HG03196 (cell line): ENCODE results near the gene CD109.
"Not testable (repeated sequence)": the region's sequence is repeated elsewhere in the genome, so short reads cannot be mapped to it uniquely, and the experiment has no call there.

ENCODE experiments used
- ATAC-seq: cut with Tn5 transposase; IDR thresholded peaks from one replicate; pipeline ENCODE4 v1.9.1; 2021; ENCODE audit not compliant: unreplicated experiment

Gene CD109

DNA sequence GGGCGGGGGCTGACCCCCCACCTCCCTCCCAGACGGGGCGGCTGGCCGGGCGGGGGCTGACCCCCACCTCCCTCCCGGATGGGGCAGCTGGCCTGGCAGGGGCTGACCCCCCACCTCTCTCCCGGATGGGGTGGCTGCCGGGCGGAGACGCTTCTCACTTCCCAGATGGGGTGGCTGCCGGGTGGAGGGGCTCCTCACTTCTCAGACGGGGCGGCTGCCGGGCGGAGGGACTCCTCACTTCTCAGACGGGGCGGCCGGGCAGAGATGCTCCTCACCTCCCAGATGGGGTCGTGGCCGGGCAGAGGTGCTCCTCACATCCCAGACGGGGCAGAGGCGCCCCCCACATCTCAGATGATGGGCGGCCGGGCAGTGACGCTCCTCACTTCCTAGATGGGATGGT, 155.0 kb downstream of the CD109 start:
- ATAC-seq: not testable (repeated sequence)

- ATAC-seq: peak; percentile 56
These were observed 159.2 kb downstream of the CD109 start for GRCh38 chr6:73854998-73855718.

DNA sequence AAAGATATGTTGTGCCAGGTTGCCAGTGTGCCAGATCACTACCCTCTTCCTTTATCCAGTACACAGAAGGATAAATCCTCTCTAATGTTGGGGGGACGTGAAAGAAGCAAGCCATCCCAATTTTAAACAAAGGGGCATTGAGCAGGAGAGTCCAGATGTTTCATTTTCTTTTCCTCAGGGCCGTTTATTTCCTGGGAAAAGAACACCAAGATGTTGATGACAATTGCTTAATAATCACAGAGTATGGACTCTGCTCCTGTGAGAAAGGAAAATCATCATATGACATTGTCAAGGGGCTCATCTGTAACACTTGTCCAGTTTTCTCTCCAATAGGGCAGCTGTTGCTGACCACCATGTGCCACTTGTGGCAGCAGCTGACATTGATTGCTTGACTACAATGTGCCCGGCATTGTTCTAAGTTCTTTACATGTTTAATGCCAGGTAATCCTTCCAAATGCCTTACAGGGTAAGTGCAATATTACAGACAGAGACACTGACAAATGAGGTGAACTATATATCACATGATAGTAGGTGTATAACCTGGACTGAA, 161.4 kb downstream of the CD109 start:
- no peak for ATAC-seq

- ATAC-seq: no peak
These were observed 162.4 kb downstream of the CD109 start for GRCh38 chr6:73858376-73858775.

DNA sequence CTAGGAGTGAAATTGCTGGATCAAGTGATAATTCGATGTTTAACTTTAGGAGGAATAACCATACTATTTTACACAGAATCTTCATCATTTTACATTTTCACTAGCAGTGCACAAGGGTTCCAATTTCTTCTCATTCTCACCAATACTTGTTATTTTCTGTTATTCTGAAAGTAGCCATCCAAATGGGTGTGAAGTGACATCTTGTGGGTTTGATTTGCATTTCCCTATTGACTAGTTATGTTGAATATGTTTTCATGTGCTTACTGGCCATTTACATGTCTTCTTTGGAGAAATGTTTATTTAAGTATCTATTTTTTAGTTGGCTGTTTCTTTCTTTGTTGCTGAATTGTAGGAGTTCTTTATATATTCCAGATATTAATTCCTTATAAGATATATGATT, 164.3 kb downstream of the CD109 start:
- no peak for ATAC-seq

DNA sequence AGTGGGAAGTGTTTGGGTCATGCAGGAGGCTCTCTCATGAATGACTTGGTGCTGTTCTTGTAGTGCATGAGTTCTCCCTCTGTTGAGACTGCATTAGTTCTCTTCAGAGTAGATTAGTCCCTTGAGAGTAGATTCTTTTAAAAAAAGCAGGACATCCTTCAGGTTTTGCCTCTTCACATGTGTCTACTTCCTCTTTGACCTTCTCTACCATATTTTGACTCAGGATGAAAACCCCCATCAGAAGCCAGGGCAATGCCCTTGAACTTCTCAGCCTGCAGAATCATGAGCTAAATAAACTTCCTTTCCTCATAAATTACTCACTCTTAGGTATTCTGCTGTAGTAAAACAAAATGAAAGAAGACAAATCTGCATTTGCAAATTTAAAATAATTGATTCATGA, 170.3 kb downstream of the CD109 start:
- no peak for ATAC-seq

DNA sequence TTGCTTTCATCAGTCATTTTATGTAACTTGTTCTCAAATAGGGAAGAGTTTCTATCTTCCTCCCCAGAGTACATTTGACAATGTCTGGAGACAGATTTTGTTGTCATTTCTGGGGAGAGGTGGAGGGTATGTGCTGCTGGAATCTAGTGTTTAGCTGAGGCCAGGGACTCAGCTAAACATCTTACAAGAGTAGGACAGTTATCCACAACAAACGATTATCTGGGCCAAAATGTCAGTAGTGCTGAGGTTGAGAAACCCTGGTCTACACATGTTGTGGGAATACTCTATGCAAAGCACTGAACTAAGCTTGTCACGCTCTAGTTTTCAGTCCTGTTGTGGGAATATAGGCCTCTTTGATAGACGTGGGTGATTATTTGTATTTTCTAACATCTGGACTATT, 171.4 kb downstream of the CD109 start:
- ATAC-seq: no peak

DNA sequence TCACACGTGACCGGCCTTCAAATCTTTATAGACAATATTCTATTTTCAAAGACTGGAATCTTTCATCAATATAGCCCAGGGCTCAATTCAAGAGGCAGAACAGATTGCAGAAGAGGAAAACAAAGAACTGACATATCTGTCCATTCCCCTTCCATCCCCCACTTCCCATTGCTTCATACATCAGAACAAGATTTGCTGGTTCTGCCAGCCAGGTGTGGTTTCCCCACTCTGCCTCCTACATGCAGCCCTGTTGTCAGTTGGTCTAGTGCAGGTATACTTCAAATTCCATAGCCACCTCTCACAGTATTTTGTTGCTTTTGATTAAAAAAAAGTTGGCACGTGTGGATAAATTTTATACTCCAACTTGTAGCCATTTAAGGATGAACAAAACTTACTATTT, 174.9 kb downstream of the CD109 start:
- ATAC-seq: no peak

- no peak for ATAC-seq
These were observed 177.1 kb downstream of the CD109 start for GRCh38 chr6:73873081-73873480.
